GM10266 (cell line): Measurements from ENCODE around the gene C3orf33.

Source experiments
- DNase-seq: peaks from one replicate; pipeline ENCODE4 v3.0.0; 2012; ENCODE audit errors: extremely low spot score
- CTCF ChIP-seq: IDR thresholded peaks from 2 replicates; pipeline ENCODE4 v1.5.1; 2012; ENCODE audit warnings: mild to moderate bottlenecking, low read depth; ENCODE audit not compliant: control insufficient read depth, insufficient read depth; ENCODE audit errors: missing control alignments

C3orf33 gene

GRCh38 chr3:155714295-155714718 lies 91.8 kb downstream of the C3orf33 start:
- DNase-seq = no peak
- TF ChIP-seq CTCF = no peak
